Thoracic aorta endothelial cell (primary cell): ENCODE measurements around the gene EFHC1. TPM values are rescaled to one million over a fixed set of nuclear protein-coding genes. Genes with fewer than 3 reads are reported as not detected.

ENCODE experiments used
- total RNA-seq: library from RNA; depleted of rRNA; stranded (reverse); fragments of >200 nt; gene quantifications from 2 replicates; pipeline ENCODE4 v1.2.3, GENCODE V29; 2012

EFHC1 gene, protein sequence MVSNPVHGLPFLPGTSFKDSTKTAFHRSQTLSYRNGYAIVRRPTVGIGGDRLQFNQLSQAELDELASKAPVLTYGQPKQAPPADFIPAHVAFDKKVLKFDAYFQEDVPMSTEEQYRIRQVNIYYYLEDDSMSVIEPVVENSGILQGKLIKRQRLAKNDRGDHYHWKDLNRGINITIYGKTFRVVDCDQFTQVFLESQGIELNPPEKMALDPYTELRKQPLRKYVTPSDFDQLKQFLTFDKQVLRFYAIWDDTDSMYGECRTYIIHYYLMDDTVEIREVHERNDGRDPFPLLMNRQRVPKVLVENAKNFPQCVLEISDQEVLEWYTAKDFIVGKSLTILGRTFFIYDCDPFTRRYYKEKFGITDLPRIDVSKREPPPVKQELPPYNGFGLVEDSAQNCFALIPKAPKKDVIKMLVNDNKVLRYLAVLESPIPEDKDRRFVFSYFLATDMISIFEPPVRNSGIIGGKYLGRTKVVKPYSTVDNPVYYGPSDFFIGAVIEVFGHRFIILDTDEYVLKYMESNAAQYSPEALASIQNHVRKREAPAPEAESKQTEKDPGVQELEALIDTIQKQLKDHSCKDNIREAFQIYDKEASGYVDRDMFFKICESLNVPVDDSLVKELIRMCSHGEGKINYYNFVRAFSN
- total RNA-seq = 18.2 and 23.0 TPM in 2 replicates

DNA sequence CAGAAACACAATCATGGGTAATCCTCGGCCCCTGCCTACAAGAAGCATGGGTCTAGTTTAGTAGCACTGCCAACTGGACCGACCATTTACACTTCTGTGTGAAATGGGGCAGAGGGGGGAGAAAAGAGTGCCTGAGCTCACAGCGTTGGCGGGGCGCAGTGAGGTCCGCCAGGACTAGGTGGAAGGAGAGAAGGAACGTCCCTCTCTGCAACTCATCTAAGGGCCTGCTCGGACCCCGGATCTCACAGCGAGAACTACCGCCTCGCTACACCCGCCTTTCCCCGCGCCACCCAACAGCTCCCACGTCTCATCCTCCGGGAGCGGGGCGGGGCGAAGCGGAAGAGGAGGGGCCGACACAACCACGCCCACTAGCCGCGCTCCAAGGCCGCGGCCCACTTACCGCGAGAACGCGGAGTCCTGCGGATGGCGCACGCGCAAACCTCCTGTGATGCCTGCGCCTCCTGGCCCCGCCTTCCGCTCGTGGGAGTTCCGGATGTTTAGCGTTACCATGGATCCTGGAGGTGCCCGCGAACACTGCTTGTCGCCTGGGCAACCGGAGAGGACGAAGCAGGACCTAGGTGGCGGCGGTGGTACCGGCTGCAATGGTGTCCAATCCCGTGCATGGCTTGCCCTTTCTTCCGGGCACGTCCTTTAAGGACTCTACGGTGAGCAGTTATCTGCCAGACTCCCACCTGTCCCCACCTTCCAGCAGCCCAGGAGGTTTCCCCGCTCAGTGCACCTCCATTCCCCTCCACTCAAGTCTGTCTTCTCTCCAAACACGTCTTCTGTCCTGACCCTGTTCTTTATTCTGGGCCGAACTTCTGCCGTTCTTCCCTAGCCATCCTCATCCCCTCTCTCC, at the start of gene EFHC1:
Gene EFHC1, plus strand, starts transcription at position 534 of the 859 bp plus-strand sequence. Its CDS starts 69 bp downstream, at position 603.

Other genes starting within 250 kb of the EFHC1 start
- not detected in 2 replicates for gene IL17A, start 234.0 kb upstream of the EFHC1 start, total RNA-seq
- gene IL17F, start 175.8 kb upstream of the EFHC1 start, total RNA-seq = not detected in 2 replicates
- gene MCM3, start 135.6 kb upstream of the EFHC1 start, total RNA-seq = 101 and 136 TPM in 2 replicates
- gene PAQR8, start 58.2 kb upstream of the EFHC1 start, total RNA-seq = 6.0 and 18.9 TPM in 2 replicates
- 97.6 and 101 TPM in 2 replicates for gene TRAM2, start 156.7 kb downstream of the EFHC1 start, total RNA-seq